Ascending aorta (tissue), 2 donors: ENCODE measurements around the gene APIP. TPM values are rescaled to one million over a fixed set of nuclear protein-coding genes. Genes with fewer than 3 reads are reported as not detected.

Source experiments
- DNase-seq, 2 donors: peaks; one replicate each; pipeline ENCODE4 v3.0.0-alpha.2; 2019; ENCODE audit warnings: low spot score in 2 of 2
- H3K27ac ChIP-seq, 2 donors: fragments of 200-600 bp; sonication (generic); one replicate each; pipeline ENCODE4 v1.5.1; 2016 to 2017; ENCODE audit warnings: mild to moderate bottlenecking in 1 of 2
- H3K27me3 ChIP-seq: fragments of 200-600 bp; sonication (generic); one replicate; pipeline ENCODE4 v1.5.1; 2017
- H3K36me3 ChIP-seq, 2 donors: fragments of 200-600 bp; sonication (generic); one replicate each; pipeline ENCODE4 v1.5.1; 2016
- H3K4me1 ChIP-seq, 2 donors: fragments of 200-600 bp; sonication (generic); one replicate each; pipeline ENCODE4 v1.5.1; 2016 to 2017; ENCODE audit warnings: mild to moderate bottlenecking in 1 of 2
- H3K4me3 ChIP-seq, 2 donors: fragments of 200-600 bp; sonication (generic); one replicate each; pipeline ENCODE4 v1.5.1; 2016 to 2017; ENCODE audit warnings: mild to moderate bottlenecking in 1 of 2
- H3K9me3 ChIP-seq, 2 donors: fragments of 200-600 bp; sonication (generic); one replicate each; pipeline ENCODE4 v1.5.1; 2016
- intact Hi-C: fragments of 100-400 bp; cut with DNase I; formaldehyde crosslinking; loops from one replicate; pipeline ENCODE4 v1.15.1; 2023
- total RNA-seq: library from RNA; depleted of rRNA; stranded (reverse); fragments of >200 nt; gene quantifications from one replicate; pipeline ENCODE4 v1.1.0, GENCODE V29; 2016
- TF ChIP-seq, protein P1 (sequence below), 3 experiments: fragments of 200-600 bp in 2 of 3; fragments of 450-650 bp in 1 of 3; sonication (generic) in 2 of 3; IDR thresholded peaks; one replicate each; pipeline ENCODE4 v1.5.1; 2016 to 2019; ENCODE audit warnings: antibody characterized with exemption in 3 of 3, mild to moderate bottlenecking in 1 of 3, moderate library complexity in 1 of 3

APIP gene
- total RNA-seq, 1 donor from 2014 or later = 3.6 TPM

DNA sequence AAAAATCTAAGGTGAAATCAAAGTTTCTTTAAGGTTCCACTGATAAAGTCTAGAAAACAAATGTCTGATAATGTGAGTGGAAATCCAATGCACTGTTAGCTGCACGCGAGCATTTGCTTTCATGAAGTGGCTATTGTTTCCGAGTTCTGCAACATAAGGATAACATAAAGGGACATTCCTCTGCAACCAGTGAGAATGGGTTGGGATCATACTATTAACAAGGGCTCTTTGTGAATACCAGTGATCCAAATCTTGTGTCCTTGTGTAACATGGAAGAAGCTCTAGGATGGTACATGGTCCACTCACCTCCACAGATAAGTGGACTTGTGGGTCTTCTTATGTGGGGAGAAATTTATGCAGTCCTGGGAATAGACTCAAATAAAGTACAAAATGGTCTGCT lies 24.6 kb downstream of the APIP start:
- H3K27ac ChIP-seq = no peak overlapping the region
- no peaks in the 10 kb centered on the region for H3K27me3 ChIP-seq
- no peak for DNase-seq
- H3K36me3 ChIP-seq = peaks cover 0 to 9% of the 10 kb centered on the region in 2 donors
- TF ChIP-seq, protein P1, sequence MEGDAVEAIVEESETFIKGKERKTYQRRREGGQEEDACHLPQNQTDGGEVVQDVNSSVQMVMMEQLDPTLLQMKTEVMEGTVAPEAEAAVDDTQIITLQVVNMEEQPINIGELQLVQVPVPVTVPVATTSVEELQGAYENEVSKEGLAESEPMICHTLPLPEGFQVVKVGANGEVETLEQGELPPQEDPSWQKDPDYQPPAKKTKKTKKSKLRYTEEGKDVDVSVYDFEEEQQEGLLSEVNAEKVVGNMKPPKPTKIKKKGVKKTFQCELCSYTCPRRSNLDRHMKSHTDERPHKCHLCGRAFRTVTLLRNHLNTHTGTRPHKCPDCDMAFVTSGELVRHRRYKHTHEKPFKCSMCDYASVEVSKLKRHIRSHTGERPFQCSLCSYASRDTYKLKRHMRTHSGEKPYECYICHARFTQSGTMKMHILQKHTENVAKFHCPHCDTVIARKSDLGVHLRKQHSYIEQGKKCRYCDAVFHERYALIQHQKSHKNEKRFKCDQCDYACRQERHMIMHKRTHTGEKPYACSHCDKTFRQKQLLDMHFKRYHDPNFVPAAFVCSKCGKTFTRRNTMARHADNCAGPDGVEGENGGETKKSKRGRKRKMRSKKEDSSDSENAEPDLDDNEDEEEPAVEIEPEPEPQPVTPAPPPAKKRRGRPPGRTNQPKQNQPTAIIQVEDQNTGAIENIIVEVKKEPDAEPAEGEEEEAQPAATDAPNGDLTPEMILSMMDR (IDR thresholded peaks at IDR 0.05) = no peak
- intact Hi-C loops = loop anchor here (5.0 kb wide), 1 partner anchor 304 kb away; no protein-coding TSS in a partner anchor
- H3K4me3 ChIP-seq = no peak overlapping the region
- H3K4me1 ChIP-seq = no peaks in the 10 kb centered on the region
- no peaks in the 10 kb centered on the region for H3K9me3 ChIP-seq

DNA sequence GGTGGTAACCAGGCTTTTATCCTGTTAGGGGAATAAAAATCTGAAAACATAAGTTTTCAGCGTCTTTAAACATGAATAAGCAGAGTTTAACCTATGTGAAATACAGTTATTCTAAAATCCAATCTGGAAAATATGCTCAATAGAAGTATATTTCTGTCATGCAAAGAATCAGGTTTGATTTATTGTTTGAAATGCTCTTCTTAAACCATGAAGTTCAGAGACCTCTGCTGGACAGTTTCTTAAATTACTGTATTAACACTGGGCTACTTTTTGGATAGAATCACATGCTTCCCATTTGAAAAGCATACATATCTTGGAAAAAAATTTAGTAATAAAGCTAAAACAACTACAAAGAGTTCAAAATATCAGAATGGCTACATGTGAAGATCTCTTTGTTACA lies 25.4 kb downstream of the APIP start:
- no peak overlapping the region for H3K27ac ChIP-seq
- intact Hi-C loops = loop anchor here (5.0 kb wide), 1 partner anchor 304 kb away; no protein-coding TSS in a partner anchor
- no peak for DNase-seq
- TF ChIP-seq, protein P1 (IDR thresholded peaks at IDR 0.05) = peak in 2 of 3 experiments; percentile 17 to 32
- peaks cover 0 to 14% of the 10 kb centered on the region in 2 donors for H3K36me3 ChIP-seq
- no peaks in the 10 kb centered on the region for H3K27me3 ChIP-seq
- no peaks in the 10 kb centered on the region for H3K4me1 ChIP-seq
- H3K4me3 ChIP-seq = no peak overlapping the region
- H3K9me3 ChIP-seq = no peaks in the 10 kb centered on the region

DNA sequence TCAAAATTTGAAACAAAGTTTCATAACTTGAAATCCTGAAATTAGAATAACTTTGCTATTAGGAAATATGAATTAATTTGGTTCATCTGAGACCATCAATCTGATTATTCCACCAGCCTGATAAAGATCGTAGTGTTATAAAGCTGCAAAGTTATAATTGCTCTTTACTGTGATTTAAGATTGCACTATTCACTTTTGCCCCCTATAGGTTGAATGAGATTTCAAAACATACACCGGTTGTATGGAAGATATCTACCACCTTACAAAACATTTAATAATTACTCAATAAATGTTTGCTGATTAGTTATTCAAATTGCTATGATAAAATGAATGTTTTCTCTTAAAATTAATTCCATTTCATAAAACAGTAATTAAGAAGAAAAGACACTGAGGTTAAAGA lies 26.1 kb downstream of the APIP start:
- no peaks in the 10 kb centered on the region for H3K27me3 ChIP-seq
- no peak overlapping the region for H3K4me3 ChIP-seq
- intact Hi-C loops = loop anchor here (5.0 kb wide), 1 partner anchor 303 kb away; no protein-coding TSS in a partner anchor
- no peaks in the 10 kb centered on the region for H3K4me1 ChIP-seq
- peaks cover 0 to 18% of the 10 kb centered on the region in 2 donors for H3K36me3 ChIP-seq
- H3K9me3 ChIP-seq = no peaks in the 10 kb centered on the region
- no peak overlapping the region for H3K27ac ChIP-seq
- TF ChIP-seq, protein P1 (IDR thresholded peaks at IDR 0.05) = no peak
- no peak for DNase-seq

DNA sequence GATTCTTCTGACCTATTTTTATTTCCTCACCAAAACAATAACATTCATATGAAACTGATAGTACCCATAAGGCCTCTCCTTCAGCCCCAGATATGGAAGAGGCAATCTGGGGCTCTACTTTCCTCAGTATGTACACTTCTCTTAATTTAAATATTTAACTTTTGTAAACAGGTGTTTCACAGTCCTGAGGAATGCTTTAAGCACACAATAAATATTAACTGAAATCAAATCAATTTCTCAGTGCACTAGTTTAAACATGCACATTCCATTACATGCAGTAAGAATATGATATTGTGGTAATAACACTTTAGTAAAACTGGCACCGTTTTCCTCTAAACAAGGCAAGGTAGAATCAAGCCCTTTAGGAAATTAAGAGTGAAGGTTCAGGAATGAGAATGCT lies 28.9 kb downstream of the APIP start:
- no peak overlapping the region for H3K27ac ChIP-seq
- peaks cover 3 to 30% of the 10 kb centered on the region in 2 donors for H3K36me3 ChIP-seq
- intact Hi-C loops = no loop called here
- TF ChIP-seq, protein P1 (IDR thresholded peaks at IDR 0.05) = no peak
- H3K4me1 ChIP-seq = no peaks in the 10 kb centered on the region
- DNase-seq = no peak
- H3K4me3 ChIP-seq = no peak overlapping the region
- no peaks in the 10 kb centered on the region for H3K27me3 ChIP-seq
- no peaks in the 10 kb centered on the region for H3K9me3 ChIP-seq

DNA sequence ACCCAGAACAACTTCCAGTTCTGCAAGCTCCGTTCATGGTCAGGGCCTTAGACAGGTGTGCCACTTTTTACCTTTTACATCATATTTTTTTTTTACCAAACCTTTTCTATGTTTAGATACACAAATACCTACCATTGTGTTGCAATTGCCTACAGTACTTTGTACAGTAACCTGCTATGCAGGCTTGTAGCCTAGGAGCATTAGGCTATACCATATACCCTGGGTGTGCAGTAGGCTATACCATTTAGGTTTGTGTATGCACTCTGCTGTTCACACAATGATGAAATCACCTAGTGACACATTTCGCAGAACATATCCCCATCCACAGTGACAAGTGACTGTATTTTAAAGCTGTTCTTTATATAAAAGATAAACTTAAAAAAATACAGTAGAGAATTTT lies 29.6 kb downstream of the APIP start:
- Histone ChIP-seq H3K9me3 (no peaks in the 10 kb centered on the region), H3K4me1 (no peaks in the 10 kb centered on the region), H3K27ac (no peak overlapping the region), H3K36me3 (peaks cover 8 to 36% of the 10 kb centered on the region in 2 donors), H3K27me3 (no peaks in the 10 kb centered on the region), H3K4me3 (no peak overlapping the region)
- TF ChIP-seq, protein P1 (IDR thresholded peaks at IDR 0.05) = no peak
- intact Hi-C loops = no loop called here
- DNase-seq = no peak

DNA sequence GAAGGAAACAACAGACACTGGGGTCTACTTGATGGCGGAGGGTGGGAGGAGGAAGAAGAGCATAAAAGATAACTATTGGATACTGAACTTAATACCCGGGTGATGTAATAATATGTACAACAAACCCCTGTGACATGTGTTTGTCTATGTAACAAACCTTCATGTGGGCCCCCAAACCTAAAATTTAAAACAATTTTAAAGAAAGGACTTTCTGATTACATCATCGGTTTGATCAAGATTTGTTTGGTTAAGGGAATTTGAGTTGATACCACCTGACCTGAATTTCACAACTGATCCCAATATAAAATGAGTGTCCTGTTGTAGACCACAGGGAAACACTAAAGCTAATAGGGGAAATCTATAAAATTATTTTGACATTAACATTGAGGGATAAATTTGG lies 34.3 kb downstream of the APIP start:
- TF ChIP-seq, protein P1 (IDR thresholded peaks at IDR 0.05) = no peak
- peaks cover 9 to 37% of the 10 kb centered on the region in 2 donors for H3K36me3 ChIP-seq
- DNase-seq = no peak
- intact Hi-C loops = no loop called here
- H3K27me3 ChIP-seq = no peaks in the 10 kb centered on the region
- H3K9me3 ChIP-seq = no peaks in the 10 kb centered on the region
- no peak overlapping the region for H3K4me3 ChIP-seq
- no peak overlapping the region for H3K27ac ChIP-seq
- H3K4me1 ChIP-seq = no peaks in the 10 kb centered on the region
